HG02970 (cell line): ENCODE measurements around the gene CA12.
"Not testable (repeated sequence)": the region's sequence is repeated elsewhere in the genome, so short reads cannot be mapped to it uniquely, and the experiment has no call there.

Source experiments
- ATAC-seq: cut with Tn5 transposase; IDR thresholded peaks from one replicate; pipeline ENCODE4 v1.9.1; 2021; ENCODE audit warnings: mild to moderate bottlenecking, moderate library complexity, moderate number of reproducible peaks; ENCODE audit not compliant: unreplicated experiment, low FRiP score

Gene CA12

GRCh38 chr15:63339836-63340235 is 41.8 kb downstream of the CA12 start:
- ATAC-seq: no peak

GRCh38 chr15:63339006-63339766 is 42.5 kb downstream of the CA12 start:
- ATAC-seq: no peak

GRCh38 chr15:63338170-63338569 is 43.5 kb downstream of the CA12 start:
- ATAC-seq: no peak

- no peak for ATAC-seq
Measured at GRCh38 chr15:63337046-63337445, 44.6 kb downstream of the CA12 start.

GRCh38 chr15:63335543-63336240 is 46.0 kb downstream of the CA12 start:
- no peak for ATAC-seq

- no peak for ATAC-seq
Measured at GRCh38 chr15:63334821-63335220, 46.8 kb downstream of the CA12 start.

GRCh38 chr15:63332367-63333124 is 49.1 kb downstream of the CA12 start:
- ATAC-seq: no peak

- ATAC-seq: no peak
Measured at GRCh38 chr15:63331456-63331855, 50.2 kb downstream of the CA12 start.

GRCh38 chr15:63330926-63331325 is 50.7 kb downstream of the CA12 start:
- no peak for ATAC-seq

- no peak for ATAC-seq
Measured at GRCh38 chr15:63329567-63330350, 51.9 kb downstream of the CA12 start.

- no peak for ATAC-seq
Measured at GRCh38 chr15:63327648-63328421, 53.8 kb downstream of the CA12 start.

- no peak for ATAC-seq
Measured at GRCh38 chr15:63324770-63325169, 56.9 kb downstream of the CA12 start.

- no peak for ATAC-seq
Measured at GRCh38 chr15:63323798-63324563, 57.7 kb downstream of the CA12 start.

- no peak for ATAC-seq
Measured at GRCh38 chr15:63322541-63322940, 59.1 kb downstream of the CA12 start.

- no peak for ATAC-seq
Measured at GRCh38 chr15:63321462-63321861, 60.2 kb downstream of the CA12 start.

- ATAC-seq: not testable (repeated sequence)
Measured at GRCh38 chr15:63320981-63321380, 60.7 kb downstream of the CA12 start.

GRCh38 chr15:63320446-63320845 is 61.2 kb downstream of the CA12 start:
- not testable (repeated sequence) for ATAC-seq

- no peak for ATAC-seq
Measured at GRCh38 chr15:63319065-63319464, 62.6 kb downstream of the CA12 start.

- ATAC-seq: no peak
Measured at GRCh38 chr15:63318344-63318743, 63.3 kb downstream of the CA12 start.
